Central memory CD8-positive, alpha-beta T cell (primary cell): ENCODE data around the gene CDHR4.
"Not testable (repeated sequence)": the region's sequence is repeated elsewhere in the genome, so short reads cannot be mapped to it uniquely, and the experiment has no call there.

Experiments
- ATAC-seq: fragments of 150-1000 bp; cut with Tn5 transposase; replicated peaks from 2 replicates; pipeline ENCODE4 v1.10.0; 2022; ENCODE audit warnings: mild to moderate bottlenecking, moderate FRiP score, moderate number of reproducible peaks; ENCODE audit not compliant: poor library complexity, severe bottlenecking; ENCODE audit errors: extremely low read depth
- DNase-seq, 2 donors: peaks; one replicate each; pipeline ENCODE4 v3.0.0; 2021; ENCODE audit warnings: low spot score in 2 of 2
- H3K27ac Mint-ChIP-seq: one replicate; pipeline ENCODE4 v1.8.0; 2022; ENCODE audit warnings: low read depth, mild to moderate bottlenecking, moderate library complexity, mixed read lengths
- H3K27me3 Mint-ChIP-seq: one replicate; pipeline ENCODE4 v1.8.0; 2022; ENCODE audit warnings: mixed read lengths
- H3K36me3 Mint-ChIP-seq: one replicate; pipeline ENCODE4 v1.8.0; 2022; ENCODE audit warnings: mild to moderate bottlenecking, moderate library complexity, mixed read lengths; ENCODE audit not compliant: insufficient read depth
- H3K4me1 Mint-ChIP-seq: one replicate; pipeline ENCODE4 v1.8.0; 2022; ENCODE audit warnings: mixed read lengths
- H3K4me3 Mint-ChIP-seq: one replicate; pipeline ENCODE4 v1.8.0; 2022; ENCODE audit warnings: mild to moderate bottlenecking, moderate library complexity, mixed read lengths
- H3K9me3 Mint-ChIP-seq: one replicate; pipeline ENCODE4 v1.8.0; 2022; ENCODE audit warnings: mixed read lengths

The CDHR4 gene, protein sequence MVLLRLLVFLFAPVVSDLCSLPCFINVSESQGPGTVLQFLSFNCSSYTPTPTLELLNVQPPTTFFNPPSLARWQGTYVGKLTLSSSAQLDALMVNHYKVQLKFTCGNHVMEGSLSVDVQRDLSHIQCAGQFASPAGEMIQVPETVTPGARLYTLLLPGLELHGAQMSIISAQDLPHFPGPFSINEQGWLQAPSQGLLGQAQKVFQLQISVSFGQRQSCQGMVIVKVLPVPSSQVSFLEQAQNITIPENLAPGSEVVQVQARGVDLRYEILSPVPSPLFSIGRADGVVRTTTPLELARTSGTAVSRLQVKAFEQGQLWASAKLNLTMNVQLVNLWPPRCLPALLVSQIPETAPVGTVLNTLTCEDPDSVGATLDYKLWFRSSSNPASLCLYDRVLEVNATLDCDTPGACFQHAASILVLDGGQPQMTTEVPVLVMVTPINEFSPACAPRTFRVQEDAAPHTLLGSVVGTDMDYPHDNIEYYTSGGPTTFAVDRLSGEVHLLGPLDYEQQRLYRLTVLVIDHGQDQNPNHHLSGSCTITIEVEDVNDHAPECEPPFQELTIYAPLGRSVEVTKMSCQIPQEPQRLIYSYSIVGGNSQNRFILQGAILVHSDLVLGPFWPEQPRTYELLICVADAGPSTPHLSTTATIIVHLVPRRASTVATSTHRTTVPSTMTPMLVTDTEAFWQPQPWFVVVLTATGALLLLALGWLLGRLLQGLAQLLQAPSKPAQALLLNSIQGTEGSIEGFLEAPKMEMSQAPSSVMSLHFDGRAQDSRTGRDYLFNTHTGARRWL

GRCh38 chr3:49799761-49800160 lies at the start of gene CDHR4:
Gene CDHR4 (minus strand): TSS chr3:49799873. CDS start chr3:49799812, 61 bp downstream.
- H3K9me3 Mint-ChIP-seq = no peaks in the 10 kb centered on the region
- DNase-seq (no peak), ATAC-seq (no peak)
- no peak within 1 kb of the TSS for H3K4me3 Mint-ChIP-seq
- H3K36me3 Mint-ChIP-seq = peaks cover 6% of the 10 kb centered on the region
- H3K27me3 Mint-ChIP-seq = no peaks in the 10 kb centered on the region
- no peak within 1 kb of the TSS for H3K27ac Mint-ChIP-seq
- H3K4me1 Mint-ChIP-seq = peaks cover 10% of the 10 kb centered on the region

DNA sequence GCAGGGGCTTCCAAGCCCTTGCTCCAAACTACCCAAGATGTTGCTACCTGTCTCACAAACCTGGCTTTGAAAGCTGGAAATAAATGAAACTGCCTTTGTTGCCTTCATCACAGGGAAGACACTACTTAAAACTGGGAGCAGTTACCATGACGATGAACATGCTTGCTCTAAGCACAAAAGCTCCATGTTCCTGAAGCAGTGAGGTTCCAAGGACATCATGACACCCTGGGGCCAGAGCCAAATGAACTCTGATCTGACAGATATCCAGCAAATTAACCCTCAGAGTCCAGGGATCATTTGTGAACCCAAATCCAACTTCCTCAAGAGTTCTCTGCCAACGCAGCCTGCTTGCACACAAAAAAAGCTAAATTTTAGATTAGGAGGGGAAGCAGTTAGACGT lies 46.0 kb upstream of the CDHR4 start:
- Mint-ChIP-seq H3K27ac (no peak overlapping the region), H3K27me3 (no peaks in the 10 kb centered on the region), H3K36me3 (peaks cover 2% of the 10 kb centered on the region), H3K9me3 (no peaks in the 10 kb centered on the region), H3K4me1 (no peaks in the 10 kb centered on the region), H3K4me3 (no peak overlapping the region)
- ATAC-seq = no peak
- no peak for DNase-seq

GRCh38 chr3:49844464-49845183 lies 45.0 kb upstream of the CDHR4 start:
- Mint-ChIP-seq H3K27ac (no peak overlapping the region), H3K36me3 (peaks cover 2% of the 10 kb centered on the region), H3K9me3 (no peaks in the 10 kb centered on the region), H3K27me3 (no peaks in the 10 kb centered on the region), H3K4me3 (no peak overlapping the region), H3K4me1 (no peaks in the 10 kb centered on the region)
- DNase-seq (no peak), ATAC-seq (no peak)

DNA sequence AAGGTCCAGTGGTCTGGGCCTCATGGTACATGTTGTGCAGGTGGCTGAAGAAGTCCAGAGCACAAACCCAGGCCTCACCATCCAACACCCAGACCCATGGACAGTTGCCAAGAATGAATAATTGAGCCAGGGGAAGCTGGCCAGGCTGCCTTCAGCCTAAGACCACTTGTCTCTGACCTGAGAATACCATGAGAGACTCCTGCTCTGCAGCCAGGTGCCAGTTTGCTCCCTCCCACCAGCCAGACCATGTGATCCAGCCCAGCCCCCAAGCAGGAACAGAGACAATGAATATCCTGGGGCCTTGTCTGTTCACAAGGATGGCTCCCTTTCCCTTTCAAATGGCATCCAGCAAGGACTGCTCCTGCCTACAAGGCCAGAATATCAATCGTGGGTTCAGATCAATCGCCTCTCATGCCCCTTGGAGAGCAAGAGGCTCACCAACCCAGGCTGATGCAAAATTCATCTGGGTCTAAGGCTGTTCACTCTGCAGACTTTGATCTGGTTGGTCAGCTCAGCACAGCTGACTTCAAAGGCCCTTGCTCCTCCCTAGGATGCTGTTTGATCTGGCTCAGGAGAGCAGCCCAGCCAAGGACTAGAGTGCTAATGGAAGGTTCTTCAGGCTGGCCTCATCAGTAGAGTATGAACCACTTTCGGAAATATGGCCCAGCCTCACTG lies 43.3 kb upstream of the CDHR4 start:
- peaks cover under 1% of the 10 kb centered on the region for H3K36me3 Mint-ChIP-seq
- no peaks in the 10 kb centered on the region for H3K27me3 Mint-ChIP-seq
- H3K27ac Mint-ChIP-seq = no peak overlapping the region
- H3K4me3 Mint-ChIP-seq = no peak overlapping the region
- no peaks in the 10 kb centered on the region for H3K4me1 Mint-ChIP-seq
- ATAC-seq = no peak
- no peaks in the 10 kb centered on the region for H3K9me3 Mint-ChIP-seq
- DNase-seq = no peak

DNA sequence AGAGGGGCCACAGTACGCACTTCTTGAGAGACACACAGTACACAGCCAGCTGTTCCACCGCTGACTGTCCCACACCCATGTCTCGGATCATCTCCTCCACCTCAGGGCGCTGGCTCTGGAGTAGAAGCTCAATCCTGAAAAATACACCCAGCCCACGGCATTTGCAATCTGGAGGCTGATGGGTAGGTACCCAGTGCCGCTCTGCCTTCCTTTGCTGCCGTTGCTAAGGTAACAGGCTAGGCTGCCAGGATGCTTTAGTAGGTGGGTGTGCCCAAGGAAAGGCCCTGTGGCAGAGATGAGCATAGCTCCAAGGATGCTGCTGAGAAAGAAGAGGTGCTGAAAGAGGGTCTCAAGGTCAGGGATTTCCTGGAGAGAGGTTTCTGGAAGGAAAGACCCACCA lies 42.1 kb upstream of the CDHR4 start:
- Mint-ChIP-seq H3K27ac (no peak overlapping the region), H3K27me3 (no peaks in the 10 kb centered on the region), H3K9me3 (no peaks in the 10 kb centered on the region), H3K36me3 (peaks cover under 1% of the 10 kb centered on the region), H3K4me3 (no peak overlapping the region), H3K4me1 (no peaks in the 10 kb centered on the region)
- ATAC-seq (no peak), DNase-seq (no peak)

GRCh38 chr3:49841126-49841696 lies 41.5 kb upstream of the CDHR4 start:
- DNase-seq = no peak
- H3K36me3 Mint-ChIP-seq = peaks cover 1% of the 10 kb centered on the region
- no peak for ATAC-seq

DNA sequence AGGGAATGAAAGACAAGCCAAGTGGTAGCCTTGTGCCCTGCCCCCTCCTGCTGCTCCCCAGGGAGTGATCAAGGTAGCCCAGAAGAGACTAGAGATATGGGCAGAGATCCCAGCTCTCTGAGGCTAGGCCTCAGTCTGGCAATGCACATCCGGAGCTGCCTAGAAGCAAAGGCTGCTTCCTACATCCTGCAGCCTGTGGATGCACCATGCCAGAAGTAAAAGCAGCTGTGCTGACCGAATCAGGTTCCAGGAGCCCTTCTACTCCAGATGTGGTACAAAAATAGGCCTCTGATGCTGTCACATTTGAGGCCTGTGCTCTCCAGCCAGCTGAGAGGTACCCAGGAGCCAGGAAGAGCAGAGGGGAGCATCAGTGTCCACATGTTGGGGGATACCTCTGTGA lies 40.7 kb upstream of the CDHR4 start:
- H3K27me3 Mint-ChIP-seq = no peaks in the 10 kb centered on the region
- no peak overlapping the region for H3K27ac Mint-ChIP-seq
- H3K4me3 Mint-ChIP-seq = no peak overlapping the region
- H3K36me3 Mint-ChIP-seq = peaks cover 1% of the 10 kb centered on the region
- H3K4me1 Mint-ChIP-seq = no peaks in the 10 kb centered on the region
- no peak for ATAC-seq
- DNase-seq = no peak
- no peaks in the 10 kb centered on the region for H3K9me3 Mint-ChIP-seq

More at GRCh38 chr3:49841126-49841696, 41.5 kb upstream of the CDHR4 start:
- no peaks in the 10 kb centered on the region for H3K4me1 Mint-ChIP-seq
- H3K27ac Mint-ChIP-seq = no peak overlapping the region
- H3K27me3 Mint-ChIP-seq = no peaks in the 10 kb centered on the region
- no peak overlapping the region for H3K4me3 Mint-ChIP-seq
- no peaks in the 10 kb centered on the region for H3K9me3 Mint-ChIP-seq

- H3K4me1 Mint-ChIP-seq = no peaks in the 10 kb centered on the region
- H3K4me3 Mint-ChIP-seq = no peak overlapping the region
- DNase-seq (peak; percentile 69), ATAC-seq (peak; percentile 88)
- H3K36me3 Mint-ChIP-seq = peaks cover 1% of the 10 kb centered on the region
- H3K27ac Mint-ChIP-seq = no peak overlapping the region
- no peaks in the 10 kb centered on the region for H3K27me3 Mint-ChIP-seq
- no peaks in the 10 kb centered on the region for H3K9me3 Mint-ChIP-seq
Observed at GRCh38 chr3:49839193-49839809, 39.6 kb upstream of the CDHR4 start.

DNA sequence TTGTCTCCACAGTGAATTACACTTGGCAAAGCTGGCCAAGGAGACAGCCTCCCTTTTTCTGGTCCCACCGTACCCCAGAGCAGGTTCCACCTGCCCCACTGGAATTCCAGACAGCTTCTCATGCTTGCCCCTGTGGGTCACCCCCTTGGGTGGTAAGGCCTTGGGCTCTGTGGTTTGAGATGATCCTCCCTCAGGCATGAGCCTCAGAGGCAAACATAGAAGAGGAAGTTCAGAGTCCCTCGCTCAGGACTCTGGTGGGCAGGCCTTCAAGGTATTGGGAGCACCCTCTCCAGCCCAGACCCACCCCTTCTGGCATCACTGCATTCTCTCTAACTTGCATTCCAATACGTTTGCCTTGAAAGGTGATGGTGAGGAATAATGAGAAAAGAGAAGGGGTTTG lies 31.7 kb upstream of the CDHR4 start:
- H3K4me3 Mint-ChIP-seq = no peak overlapping the region
- no peaks in the 10 kb centered on the region for H3K27me3 Mint-ChIP-seq
- ATAC-seq = no peak
- no peak overlapping the region for H3K27ac Mint-ChIP-seq
- no peaks in the 10 kb centered on the region for H3K9me3 Mint-ChIP-seq
- no peaks in the 10 kb centered on the region for H3K4me1 Mint-ChIP-seq
- H3K36me3 Mint-ChIP-seq = no peaks in the 10 kb centered on the region
- DNase-seq = no peak

- no peaks in the 10 kb centered on the region for H3K4me1 Mint-ChIP-seq
- no peak overlapping the region for H3K27ac Mint-ChIP-seq
- no peaks in the 10 kb centered on the region for H3K36me3 Mint-ChIP-seq
- no peaks in the 10 kb centered on the region for H3K27me3 Mint-ChIP-seq
- no peaks in the 10 kb centered on the region for H3K9me3 Mint-ChIP-seq
- H3K4me3 Mint-ChIP-seq = no peak overlapping the region
- DNase-seq (no peak), ATAC-seq (no peak)
Observed at GRCh38 chr3:49826016-49826415, 26.3 kb upstream of the CDHR4 start.

- not testable (repeated sequence) for H3K27me3 Mint-ChIP-seq, H3K36me3 Mint-ChIP-seq, H3K4me3 Mint-ChIP-seq, H3K9me3 Mint-ChIP-seq, H3K4me1 Mint-ChIP-seq, ATAC-seq, DNase-seq
- peak overlapping the region; percentile 55 for H3K27ac Mint-ChIP-seq
Observed at GRCh38 chr3:49823131-49823530, 23.5 kb upstream of the CDHR4 start.
